ENCODE results near the gene SLC35F3. TPM values are rescaled to one million over a fixed set of nuclear protein-coding genes. Genes with fewer than 3 reads are reported as not detected.
A peak's percentile ranks its signal among the peaks of the same experiment; 100 is the strongest.

SLC35F3 gene
- total RNA-seq, 1 experiment from 2014 or later = 3.3 TPM

DNA sequence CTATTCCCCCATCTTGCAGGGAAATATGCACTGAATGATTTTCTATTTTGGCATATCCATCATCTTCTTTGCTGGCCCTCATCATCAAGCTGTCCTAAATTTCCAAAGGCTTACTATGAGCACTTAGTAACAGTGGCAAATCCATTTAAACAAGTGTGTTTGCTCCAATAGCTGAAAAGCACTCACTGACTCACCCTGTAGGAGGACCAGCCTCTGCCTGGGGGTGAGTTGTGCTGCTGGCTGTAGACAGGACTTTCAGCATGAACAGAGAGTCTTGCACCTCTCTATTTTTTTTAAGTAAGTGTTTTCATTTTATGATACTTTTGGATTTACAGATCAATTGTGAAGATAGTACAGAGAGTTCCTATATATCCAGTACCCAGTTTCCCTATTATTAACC, 97.3 kb downstream of the SLC35F3 start:
- Mint-ChIP-seq H3K9me3 (ENCODE audit: unreplicated experiment) (no peaks in the 10 kb centered on the region), H3K4me1 (ENCODE audit: insufficient read depth, unreplicated experiment) (peaks cover 6% of the 10 kb centered on the region), H3K27me3 (ENCODE audit: insufficient read depth, unreplicated experiment) (no peaks in the 10 kb centered on the region), H3K27ac (ENCODE audit: low read depth, unreplicated experiment) (no peak overlapping the region), H3K36me3 (ENCODE audit: insufficient read depth, unreplicated experiment) (no peaks in the 10 kb centered on the region), H3K4me3 (ENCODE audit: unreplicated experiment) (no peak overlapping the region)
- DNase-seq (ENCODE audit: unreplicated experiment) = peak; percentile 56
- no TSS peak for BruUV-seq (replicated peaks)
- ChIA-PET CTCF (interaction anchor here (0.5 kb wide), 1 partner anchor 1475 kb away, joined by 6 read pairs; no protein-coding TSS in a partner anchor), POLR2A (interaction anchor here (1.3 kb wide), 2 partner anchors 15 to 20 kb away, joined by 3 read pairs; no protein-coding TSS in a partner anchor)
- TF ChIP-seq, protein P1, sequence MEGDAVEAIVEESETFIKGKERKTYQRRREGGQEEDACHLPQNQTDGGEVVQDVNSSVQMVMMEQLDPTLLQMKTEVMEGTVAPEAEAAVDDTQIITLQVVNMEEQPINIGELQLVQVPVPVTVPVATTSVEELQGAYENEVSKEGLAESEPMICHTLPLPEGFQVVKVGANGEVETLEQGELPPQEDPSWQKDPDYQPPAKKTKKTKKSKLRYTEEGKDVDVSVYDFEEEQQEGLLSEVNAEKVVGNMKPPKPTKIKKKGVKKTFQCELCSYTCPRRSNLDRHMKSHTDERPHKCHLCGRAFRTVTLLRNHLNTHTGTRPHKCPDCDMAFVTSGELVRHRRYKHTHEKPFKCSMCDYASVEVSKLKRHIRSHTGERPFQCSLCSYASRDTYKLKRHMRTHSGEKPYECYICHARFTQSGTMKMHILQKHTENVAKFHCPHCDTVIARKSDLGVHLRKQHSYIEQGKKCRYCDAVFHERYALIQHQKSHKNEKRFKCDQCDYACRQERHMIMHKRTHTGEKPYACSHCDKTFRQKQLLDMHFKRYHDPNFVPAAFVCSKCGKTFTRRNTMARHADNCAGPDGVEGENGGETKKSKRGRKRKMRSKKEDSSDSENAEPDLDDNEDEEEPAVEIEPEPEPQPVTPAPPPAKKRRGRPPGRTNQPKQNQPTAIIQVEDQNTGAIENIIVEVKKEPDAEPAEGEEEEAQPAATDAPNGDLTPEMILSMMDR (IDR thresholded peaks at IDR 0.05; ENCODE audit: unreplicated experiment) = no peak
- intact Hi-C loops (cut with micrococcal nuclease) = no loop called here

DNA sequence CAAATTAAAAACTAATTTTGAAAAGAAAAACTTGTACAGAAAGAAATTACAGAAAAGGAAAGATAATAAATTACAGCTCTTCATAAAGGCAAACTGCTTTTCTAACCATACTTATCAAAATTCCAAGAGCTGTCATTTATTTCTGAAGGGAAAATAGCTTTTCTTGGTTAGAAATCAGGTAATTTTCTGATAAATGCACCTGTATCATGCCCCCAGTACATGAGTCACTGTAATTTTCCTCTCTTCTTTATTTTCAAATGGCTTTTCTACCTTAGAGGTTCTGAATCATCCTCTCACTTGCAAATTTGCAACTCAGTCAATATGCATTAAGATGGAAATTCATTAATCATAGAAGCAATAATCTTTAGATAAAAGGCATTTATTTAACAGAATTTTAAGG, 100.1 kb downstream of the SLC35F3 start:
- CTCF ChIA-PET = interaction anchor here (0.5 to 0.7 kb wide), 2 partner anchors 16 to 594 kb away, joined by 4 to 6 read pairs; no protein-coding TSS in a partner anchor
- intact Hi-C loops (cut with micrococcal nuclease) = no loop called here
- TF ChIP-seq, protein P1 (IDR thresholded peaks at IDR 0.05; ENCODE audit: unreplicated experiment) = no peak
- H3K27me3 Mint-ChIP-seq (ENCODE audit: insufficient read depth, unreplicated experiment) = no peaks in the 10 kb centered on the region
- POLR2A ChIA-PET = interaction anchor here (0.9 to 1.1 kb wide), 2 partner anchors 11 to 34 kb away, joined by 3 to 5 read pairs; no protein-coding TSS in a partner anchor
- BruUV-seq (replicated peaks) = no TSS peak
- no peaks in the 10 kb centered on the region for H3K36me3 Mint-ChIP-seq (ENCODE audit: insufficient read depth, unreplicated experiment)
- no peak overlapping the region for H3K4me3 Mint-ChIP-seq (ENCODE audit: unreplicated experiment)
- H3K27ac Mint-ChIP-seq (ENCODE audit: low read depth, unreplicated experiment) = no peak overlapping the region
- peaks cover 6% of the 10 kb centered on the region for H3K4me1 Mint-ChIP-seq (ENCODE audit: insufficient read depth, unreplicated experiment)
- no peak for DNase-seq (ENCODE audit: unreplicated experiment)
- no peaks in the 10 kb centered on the region for H3K9me3 Mint-ChIP-seq (ENCODE audit: unreplicated experiment)

DNA sequence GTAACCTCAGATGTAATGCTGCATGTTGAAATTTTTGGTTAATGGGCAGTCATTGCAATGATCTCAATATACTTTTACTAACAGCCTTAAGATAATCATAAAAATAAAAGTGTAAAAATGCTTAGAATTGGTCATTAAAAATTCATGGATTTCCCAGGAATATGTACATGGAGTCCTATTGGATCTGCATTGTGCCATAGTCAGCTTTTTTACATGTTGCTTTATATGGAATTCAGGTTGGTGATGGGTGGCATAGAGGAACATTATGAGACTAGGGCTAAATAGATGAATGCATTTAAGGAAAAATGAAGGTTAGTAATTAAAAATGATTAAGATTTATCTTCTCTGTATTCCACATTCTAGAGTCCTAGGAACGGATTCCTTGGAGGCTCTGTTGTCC, 103.2 kb downstream of the SLC35F3 start:
- intact Hi-C loops (cut with micrococcal nuclease) = no loop called here
- no peaks in the 10 kb centered on the region for H3K27me3 Mint-ChIP-seq (ENCODE audit: insufficient read depth, unreplicated experiment)
- ChIA-PET CTCF (interaction anchor here (0.6 to 1.3 kb wide), 4 partner anchors 12 to 566 kb away, joined by 3 to 5 read pairs (median 4); no protein-coding TSS in a partner anchor), POLR2A (no interaction called here)
- H3K36me3 Mint-ChIP-seq (ENCODE audit: insufficient read depth, unreplicated experiment) = no peaks in the 10 kb centered on the region
- no peaks in the 10 kb centered on the region for H3K9me3 Mint-ChIP-seq (ENCODE audit: unreplicated experiment)
- TF ChIP-seq, protein P1 (IDR thresholded peaks at IDR 0.05; ENCODE audit: unreplicated experiment) = no peak
- H3K27ac Mint-ChIP-seq (ENCODE audit: low read depth, unreplicated experiment) = no peak overlapping the region
- no peak for DNase-seq (ENCODE audit: unreplicated experiment)
- H3K4me1 Mint-ChIP-seq (ENCODE audit: insufficient read depth, unreplicated experiment) = no peaks in the 10 kb centered on the region
- no peak overlapping the region for H3K4me3 Mint-ChIP-seq (ENCODE audit: unreplicated experiment)
- no TSS peak for BruUV-seq (replicated peaks)

DNA sequence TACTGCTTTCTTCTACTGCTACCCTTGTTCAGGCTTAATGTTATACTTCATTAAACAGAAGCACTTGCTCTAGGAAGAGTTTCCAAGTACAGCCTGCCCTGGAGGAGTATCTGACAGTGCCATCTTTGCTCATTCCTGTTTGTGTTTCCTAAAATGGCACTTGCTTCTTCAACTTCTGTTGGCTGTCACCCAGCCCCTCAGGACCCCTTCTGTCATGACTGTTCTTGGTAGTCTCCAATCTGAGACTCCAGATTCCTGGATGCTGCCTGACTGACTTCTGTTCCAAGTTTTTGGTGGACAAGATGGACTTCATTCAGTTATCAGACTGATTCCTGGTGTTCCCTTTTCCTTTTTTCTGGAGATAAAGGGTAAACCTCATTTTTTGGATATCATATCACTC, 104.1 kb downstream of the SLC35F3 start:
- Mint-ChIP-seq H3K36me3 (ENCODE audit: insufficient read depth, unreplicated experiment) (no peaks in the 10 kb centered on the region), H3K4me1 (ENCODE audit: insufficient read depth, unreplicated experiment) (no peaks in the 10 kb centered on the region), H3K27me3 (ENCODE audit: insufficient read depth, unreplicated experiment) (no peaks in the 10 kb centered on the region), H3K9me3 (ENCODE audit: unreplicated experiment) (no peaks in the 10 kb centered on the region), H3K27ac (ENCODE audit: low read depth, unreplicated experiment) (no peak overlapping the region), H3K4me3 (ENCODE audit: unreplicated experiment) (no peak overlapping the region)
- intact Hi-C loops (cut with micrococcal nuclease) = no loop called here
- no TSS peak for BruUV-seq (replicated peaks)
- POLR2A ChIA-PET = no interaction called here
- TF ChIP-seq, protein P1 (IDR thresholded peaks at IDR 0.05; ENCODE audit: unreplicated experiment) = no peak
- DNase-seq (ENCODE audit: unreplicated experiment) = no peak
- CTCF ChIA-PET = interaction anchor here (0.6 to 1.2 kb wide), 2 partner anchors 14 to 57 kb away, joined by 3 read pairs; no protein-coding TSS in a partner anchor
